Measurements from ENCODE around the gene BTG3. TPM values are rescaled to one million over a fixed set of nuclear protein-coding genes. Genes with fewer than 3 reads are reported as not detected.

BTG3 gene
- total RNA-seq, 4 donors from 2014 or later = 28.9 to 88.7 (median 41.6) TPM

DNA sequence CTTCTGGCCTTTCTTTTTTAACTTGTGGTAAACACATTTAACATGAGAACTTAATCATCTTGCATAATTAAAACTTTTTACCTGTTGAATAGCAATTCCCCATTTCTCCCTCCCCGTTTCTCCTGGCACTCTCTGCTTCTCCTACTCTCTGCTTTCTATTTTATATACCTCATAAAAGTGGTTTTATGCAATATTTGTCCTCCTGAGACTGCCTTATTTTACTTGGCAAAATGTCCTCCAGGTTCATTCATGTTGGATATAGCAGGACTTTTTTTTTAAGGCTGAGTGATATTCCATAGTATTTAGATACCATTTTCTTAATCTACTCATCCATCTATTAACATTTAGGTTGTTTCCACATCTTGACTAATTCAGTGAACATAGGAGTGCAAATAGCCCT is 35.0 kb downstream of the BTG3 start:
- TF ChIP-seq, protein P1, sequence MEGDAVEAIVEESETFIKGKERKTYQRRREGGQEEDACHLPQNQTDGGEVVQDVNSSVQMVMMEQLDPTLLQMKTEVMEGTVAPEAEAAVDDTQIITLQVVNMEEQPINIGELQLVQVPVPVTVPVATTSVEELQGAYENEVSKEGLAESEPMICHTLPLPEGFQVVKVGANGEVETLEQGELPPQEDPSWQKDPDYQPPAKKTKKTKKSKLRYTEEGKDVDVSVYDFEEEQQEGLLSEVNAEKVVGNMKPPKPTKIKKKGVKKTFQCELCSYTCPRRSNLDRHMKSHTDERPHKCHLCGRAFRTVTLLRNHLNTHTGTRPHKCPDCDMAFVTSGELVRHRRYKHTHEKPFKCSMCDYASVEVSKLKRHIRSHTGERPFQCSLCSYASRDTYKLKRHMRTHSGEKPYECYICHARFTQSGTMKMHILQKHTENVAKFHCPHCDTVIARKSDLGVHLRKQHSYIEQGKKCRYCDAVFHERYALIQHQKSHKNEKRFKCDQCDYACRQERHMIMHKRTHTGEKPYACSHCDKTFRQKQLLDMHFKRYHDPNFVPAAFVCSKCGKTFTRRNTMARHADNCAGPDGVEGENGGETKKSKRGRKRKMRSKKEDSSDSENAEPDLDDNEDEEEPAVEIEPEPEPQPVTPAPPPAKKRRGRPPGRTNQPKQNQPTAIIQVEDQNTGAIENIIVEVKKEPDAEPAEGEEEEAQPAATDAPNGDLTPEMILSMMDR (IDR thresholded peaks at IDR 0.05; ENCODE audit: low read depth) = no peak

DNA sequence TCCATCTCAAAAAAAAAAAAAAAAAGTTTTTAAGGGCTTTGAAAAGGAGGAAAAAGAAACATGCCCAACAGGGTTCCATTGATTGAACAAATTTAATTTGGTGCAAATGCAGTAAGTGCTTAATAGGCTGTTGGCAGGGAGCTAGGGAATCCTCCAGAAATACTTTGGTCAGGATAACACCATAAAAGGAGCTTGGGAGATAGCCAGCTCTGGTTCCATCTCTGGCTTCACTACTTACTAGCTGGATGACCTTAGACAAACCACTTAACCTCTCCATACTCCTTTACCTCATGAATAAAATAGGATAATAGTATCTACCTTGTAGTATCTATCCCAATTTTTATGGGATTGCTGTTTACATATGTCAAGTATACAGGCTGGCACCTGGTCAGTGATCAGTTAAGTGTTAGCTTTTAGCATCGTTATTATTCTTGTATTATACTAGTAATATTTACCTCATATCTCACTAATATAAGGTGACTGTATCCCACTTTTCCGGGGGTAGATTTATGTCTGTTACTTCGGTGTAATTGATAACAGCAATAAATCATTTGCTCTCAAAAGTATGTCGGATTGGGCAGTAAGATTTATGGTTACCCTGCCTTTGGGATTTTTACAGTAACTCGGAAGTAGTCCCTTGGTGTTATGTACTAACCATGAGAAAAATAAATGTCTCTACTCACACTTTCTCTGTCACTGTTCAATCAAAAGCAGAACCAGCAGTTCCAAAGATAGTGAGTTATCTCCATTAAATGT is 36.4 kb downstream of the BTG3 start:
- TF ChIP-seq, protein P1 (IDR thresholded peaks at IDR 0.05; ENCODE audit: low read depth) = no peak

DNA sequence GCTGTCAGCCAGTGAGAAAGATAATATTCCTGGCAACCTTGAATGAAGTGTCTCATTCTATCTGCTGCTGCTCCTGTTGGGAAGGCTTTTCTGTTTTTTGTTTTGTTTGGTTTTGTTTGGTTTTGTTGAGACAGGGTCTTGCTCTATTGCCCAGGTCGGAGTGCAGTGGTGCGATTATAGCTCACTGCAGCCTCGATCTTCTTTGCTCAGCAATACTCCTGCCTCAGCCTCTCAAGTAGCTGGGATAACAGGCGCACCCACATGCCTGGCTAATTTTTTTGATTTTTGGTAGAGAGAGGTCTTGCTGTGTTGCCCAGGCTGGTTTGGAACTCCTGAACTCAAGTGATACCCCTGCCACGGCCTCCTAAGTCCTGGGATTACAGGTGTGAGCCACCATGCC is 37.6 kb downstream of the BTG3 start:
- TF ChIP-seq, protein P1 (IDR thresholded peaks at IDR 0.05; ENCODE audit: low read depth) = no peak

DNA sequence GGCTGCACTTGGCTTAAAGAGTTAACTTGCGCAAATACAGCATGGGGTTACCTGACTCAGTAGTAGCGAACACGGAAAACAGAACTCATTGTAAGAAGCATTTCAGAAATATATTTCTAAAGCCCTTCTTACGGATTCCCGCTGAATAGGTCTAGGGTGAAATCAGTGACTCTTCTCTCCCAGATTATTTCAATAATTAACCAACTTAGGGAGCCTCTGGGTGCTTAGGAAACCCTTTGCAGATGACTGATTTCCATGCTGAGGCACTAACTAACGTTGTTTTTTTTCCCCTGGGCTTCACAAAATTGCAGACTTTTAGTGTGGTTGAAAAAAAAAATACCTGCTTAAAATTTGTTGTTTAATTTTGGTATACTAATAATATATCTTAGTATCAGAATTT is 40.3 kb downstream of the BTG3 start:
- TF ChIP-seq, protein P1 (IDR thresholded peaks at IDR 0.05; ENCODE audit: low read depth) = no peak

DNA sequence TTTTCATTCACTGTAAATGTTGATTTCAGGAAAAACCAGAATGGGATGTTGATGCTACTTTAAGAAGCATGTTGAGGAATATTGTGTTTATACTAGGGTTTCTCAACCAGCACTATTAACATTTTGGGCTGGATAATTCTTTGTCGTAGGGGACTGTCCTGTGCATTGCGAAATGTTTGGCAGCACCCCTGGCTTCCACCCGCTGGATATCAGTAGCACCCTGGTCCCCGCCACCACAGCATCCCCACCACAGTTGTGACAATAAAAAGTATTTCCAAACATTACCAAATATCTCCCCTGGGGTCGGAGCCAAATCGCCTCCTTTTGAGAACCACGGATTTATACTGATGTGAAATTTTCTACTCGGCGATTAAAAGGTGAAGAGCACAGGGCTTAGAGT is 41.9 kb downstream of the BTG3 start:
- TF ChIP-seq, protein P1 (IDR thresholded peaks at IDR 0.05; ENCODE audit: low read depth) = no peak

DNA sequence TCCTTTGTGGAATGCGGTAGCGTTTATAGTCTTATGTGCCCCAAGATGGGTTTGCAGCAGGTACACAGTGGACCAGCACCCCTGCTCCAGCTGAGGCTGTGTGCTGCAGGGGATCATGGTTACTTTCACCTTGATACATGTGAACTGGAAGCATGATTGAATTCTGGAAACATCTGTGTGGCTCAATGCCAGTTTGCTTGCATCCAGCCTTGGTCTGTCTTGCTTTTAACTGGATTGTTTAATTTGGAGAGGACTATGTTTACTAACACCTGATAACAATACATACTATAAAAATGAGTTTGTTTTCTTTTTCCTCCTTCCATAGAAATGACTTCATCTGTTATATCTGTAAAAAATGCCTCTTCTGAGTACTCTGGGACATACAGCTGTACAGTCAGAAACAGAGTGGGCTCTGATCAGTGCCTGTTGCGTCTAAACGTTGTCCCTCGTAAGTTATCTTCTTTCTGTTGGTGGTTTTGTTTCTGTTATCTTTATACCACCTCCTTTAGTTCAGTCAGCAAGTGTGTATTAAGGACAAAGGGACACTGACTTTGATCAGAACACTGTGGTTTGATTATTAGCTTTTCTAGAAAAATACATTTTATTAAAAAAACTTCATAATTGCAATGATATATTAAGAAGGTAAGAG is 52.2 kb downstream of the BTG3 start:
- TF ChIP-seq, protein P1 (IDR thresholded peaks at IDR 0.05; ENCODE audit: low read depth) = no peak

DNA sequence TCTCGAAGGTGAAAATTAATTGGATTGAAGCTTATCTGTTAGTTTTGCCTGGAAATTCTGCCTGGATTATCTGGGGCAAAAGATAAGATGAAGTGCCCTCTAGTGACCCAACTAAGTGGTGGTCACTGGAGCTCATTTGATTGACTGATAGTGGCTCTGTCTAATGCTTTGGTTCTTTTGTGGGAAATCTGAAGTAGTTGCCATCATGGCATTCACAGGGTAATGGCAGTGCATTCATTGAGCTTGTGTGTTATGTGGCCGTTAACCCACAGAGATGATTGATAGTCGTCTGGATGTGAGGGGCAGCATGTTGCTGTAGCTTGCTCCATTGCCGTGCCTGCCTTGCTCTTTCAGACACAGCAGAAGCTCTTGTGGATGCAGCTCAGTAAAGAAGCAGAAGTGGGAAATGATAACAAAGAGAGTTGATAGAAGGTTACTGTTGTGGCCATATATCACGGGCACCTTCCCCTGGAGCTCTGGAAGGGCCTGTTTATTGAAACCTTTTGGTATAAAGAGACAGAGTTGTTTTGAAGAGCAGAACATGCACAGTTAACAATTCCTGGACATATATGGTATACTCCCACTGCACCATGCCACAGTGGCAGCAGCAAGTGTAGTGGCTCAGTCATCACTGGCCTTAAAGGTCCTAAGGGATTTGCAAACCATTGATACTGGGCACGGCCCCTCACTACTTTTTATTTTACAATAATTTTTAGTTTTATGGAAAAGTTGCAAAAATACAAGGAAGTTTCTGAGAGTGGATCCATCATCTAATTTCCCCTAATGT is 57.8 kb downstream of the BTG3 start:
- TF ChIP-seq, protein P1 (IDR thresholded peaks at IDR 0.05; ENCODE audit: low read depth) = no peak
